RPMI8226 (cell line): ENCODE measurements around the gene PYDC1.
A peak's percentile ranks its signal among the peaks of the same experiment; 100 is the strongest.
"Not testable (repeated sequence)": the region's sequence is repeated elsewhere in the genome, so short reads cannot be mapped to it uniquely, and the experiment has no call there.

Source experiments
- DNase-seq: peaks from one replicate; pipeline ENCODE4 v3.0.0-alpha.2; 2015

Gene PYDC1

GRCh38 chr16:31216422-31217135 is at the start of gene PYDC1:
Gene PYDC1 (minus strand): TSS chr16:31217135. CDS start chr16:31217028, 107 bp downstream.
- no peak for DNase-seq

GRCh38 chr16:31265329-31266245 is 48.7 kb upstream of the PYDC1 start:
- DNase-seq = peak; percentile 25

DNA sequence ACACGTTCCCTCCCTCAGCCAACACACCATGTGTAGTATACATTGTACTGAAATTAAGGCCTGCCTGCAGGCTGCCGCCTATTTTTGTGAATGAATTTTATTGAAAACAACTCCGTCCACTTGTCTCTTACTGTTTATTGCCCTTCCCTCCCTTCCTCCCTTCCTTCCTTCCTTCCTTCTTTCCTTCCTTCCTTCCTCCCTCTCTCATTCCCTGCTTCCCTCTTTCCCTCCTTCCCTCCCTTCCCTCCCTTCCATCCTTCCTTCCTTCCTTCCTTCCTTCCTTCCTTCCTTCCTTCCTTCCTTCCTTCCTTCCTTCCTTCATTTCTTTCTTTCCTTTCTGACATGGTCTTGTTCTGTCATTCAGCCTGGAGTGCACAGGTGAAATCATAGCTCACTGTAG is 45.1 kb upstream of the PYDC1 start:
- no peak for DNase-seq

- DNase-seq = no peak
Observed at GRCh38 chr16:31260136-31260931, 43.4 kb upstream of the PYDC1 start.

- DNase-seq = no peak
Observed at GRCh38 chr16:31258366-31258765, 41.4 kb upstream of the PYDC1 start.

GRCh38 chr16:31256466-31256865 is 39.5 kb upstream of the PYDC1 start:
- no peak for DNase-seq

DNA sequence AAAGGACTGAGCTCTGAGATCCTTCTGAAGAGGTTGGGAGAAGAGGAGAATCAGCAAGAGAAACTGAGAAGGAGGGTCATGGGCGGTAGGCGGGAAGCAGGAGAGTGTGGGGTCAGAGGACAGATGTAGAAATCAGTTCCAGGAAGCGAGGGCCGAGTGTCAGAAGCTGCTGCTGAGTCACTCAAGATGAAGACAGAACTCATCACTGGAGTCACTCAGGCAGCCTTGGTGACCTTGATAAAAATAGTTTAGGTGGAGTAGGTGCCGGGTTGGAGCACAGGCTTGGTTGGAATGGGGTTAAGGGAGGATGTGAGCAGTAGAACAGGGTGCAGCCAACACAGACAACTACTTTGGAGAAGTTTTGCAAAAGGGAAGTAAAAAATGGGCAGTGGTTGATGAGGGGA is 36.7 kb upstream of the PYDC1 start:
- DNase-seq = peak; percentile 28

- DNase-seq = no peak
Observed at GRCh38 chr16:31251435-31251834, 34.5 kb upstream of the PYDC1 start.

GRCh38 chr16:31250782-31251384 is 33.9 kb upstream of the PYDC1 start:
- no peak for DNase-seq

DNA sequence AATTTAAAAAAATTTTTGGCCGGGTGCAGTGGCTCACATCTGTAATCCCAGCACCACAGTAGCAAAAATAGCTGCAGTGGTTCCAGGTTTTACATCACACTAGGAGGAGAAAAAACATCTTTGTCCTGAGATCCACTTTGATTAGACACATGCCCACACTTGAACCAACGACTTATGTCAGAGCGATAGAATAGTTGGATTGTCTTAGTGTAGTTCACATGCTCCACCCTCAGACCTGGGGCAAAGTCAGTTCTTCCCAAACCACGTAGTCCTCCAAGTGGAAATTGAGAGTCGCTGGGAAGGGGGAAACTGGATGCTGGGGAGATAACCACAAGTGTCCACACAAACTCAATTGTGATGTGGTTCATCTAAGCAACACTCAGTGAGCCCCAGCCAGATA is 31.4 kb upstream of the PYDC1 start:
- no peak for DNase-seq

- DNase-seq = no peak
Observed at GRCh38 chr16:31246296-31246695, 29.4 kb upstream of the PYDC1 start.

- DNase-seq = not testable (repeated sequence)
Observed at GRCh38 chr16:31245598-31245997, 28.7 kb upstream of the PYDC1 start.

DNA sequence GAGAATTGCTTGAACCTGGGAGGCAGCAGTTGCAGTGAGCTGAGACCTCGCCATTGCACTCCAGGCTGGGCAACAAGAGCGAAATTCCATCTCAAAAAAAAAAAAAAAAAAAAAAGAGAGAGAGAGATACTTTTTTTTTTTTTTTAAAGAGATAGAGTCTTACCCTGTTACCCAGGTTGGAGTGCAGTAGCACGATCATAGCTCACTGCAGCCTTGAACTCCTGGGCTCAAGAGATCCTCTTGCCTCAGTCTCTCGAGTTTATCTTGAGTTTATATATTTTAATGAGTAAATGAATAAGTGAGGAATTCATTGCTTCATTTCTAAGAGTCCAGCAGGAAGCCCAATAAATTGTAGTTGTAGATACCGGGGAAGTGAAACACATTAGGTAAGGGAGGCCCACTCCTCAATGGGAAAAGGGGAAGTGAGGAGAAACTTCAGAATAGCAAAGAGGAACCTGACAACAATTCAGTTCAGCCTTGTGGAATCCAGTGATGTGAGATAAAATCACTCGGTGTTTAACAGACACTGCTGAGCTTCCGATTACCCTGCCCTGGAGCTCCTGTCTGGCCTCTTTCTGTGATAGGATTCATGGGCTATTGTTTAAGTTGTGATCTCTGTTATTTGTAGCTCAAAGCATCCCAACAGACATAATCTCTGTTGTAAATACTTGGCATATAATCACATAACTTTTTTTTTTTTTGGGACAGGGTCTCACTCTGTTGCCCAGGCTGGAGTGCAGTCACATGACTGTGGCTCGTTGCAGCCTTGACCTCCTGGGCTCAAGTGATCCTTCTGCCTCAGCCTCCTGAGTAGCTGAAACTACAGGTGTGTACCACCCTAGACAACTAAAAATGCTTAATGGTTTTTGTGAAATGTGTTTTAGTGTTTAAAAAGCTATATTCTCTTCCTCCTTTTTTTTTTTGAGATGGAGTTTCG is 27.1 kb upstream of the PYDC1 start:
- DNase-seq = peak; percentile 71

GRCh38 chr16:31242206-31242605 is 25.3 kb upstream of the PYDC1 start:
- DNase-seq = no peak

- DNase-seq = no peak
Observed at GRCh38 chr16:31238041-31238440, 21.1 kb upstream of the PYDC1 start.

DNA sequence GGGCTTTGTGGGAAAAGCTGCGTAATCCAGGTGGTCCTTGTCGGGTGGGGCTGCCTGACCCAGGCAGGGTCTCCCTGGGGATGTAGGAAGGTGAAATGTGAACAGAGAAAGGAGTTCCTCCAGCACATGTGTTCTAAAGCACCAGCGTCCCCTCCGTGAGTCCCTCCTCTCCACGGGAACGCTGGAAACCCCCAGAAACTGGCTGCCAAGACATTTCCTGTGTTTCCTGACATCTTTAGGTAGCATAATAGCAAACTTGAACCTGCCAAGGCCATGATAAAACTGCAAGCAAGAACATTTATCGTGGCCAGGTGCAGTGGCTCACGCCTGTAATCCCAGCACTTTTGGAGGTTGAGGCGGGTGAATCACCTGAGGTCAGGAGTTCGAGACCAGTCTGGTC is 12.6 kb upstream of the PYDC1 start:
- no peak for DNase-seq

DNA sequence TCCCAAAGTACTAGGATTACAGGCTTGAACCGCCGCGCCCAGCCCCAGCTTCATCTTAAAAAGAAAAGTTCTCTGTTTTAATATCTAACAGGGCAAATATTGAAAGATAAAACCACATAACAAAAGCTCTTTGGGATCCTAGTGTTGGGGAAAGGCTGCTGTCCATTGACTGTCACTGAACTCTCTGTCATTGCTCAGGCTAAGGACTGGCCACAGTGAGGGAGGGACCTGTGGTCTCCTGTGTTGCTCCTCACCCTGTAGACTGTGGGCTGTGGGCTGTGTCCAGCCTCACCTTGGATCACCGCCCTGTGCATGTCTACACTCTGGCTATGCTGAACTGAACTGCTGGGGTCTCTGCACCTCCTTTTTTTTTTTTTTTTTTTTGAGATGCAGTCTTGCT is 11.3 kb upstream of the PYDC1 start:
- no peak for DNase-seq

- DNase-seq = no peak
Observed at GRCh38 chr16:31225193-31225592, 8.3 kb upstream of the PYDC1 start.

DNA sequence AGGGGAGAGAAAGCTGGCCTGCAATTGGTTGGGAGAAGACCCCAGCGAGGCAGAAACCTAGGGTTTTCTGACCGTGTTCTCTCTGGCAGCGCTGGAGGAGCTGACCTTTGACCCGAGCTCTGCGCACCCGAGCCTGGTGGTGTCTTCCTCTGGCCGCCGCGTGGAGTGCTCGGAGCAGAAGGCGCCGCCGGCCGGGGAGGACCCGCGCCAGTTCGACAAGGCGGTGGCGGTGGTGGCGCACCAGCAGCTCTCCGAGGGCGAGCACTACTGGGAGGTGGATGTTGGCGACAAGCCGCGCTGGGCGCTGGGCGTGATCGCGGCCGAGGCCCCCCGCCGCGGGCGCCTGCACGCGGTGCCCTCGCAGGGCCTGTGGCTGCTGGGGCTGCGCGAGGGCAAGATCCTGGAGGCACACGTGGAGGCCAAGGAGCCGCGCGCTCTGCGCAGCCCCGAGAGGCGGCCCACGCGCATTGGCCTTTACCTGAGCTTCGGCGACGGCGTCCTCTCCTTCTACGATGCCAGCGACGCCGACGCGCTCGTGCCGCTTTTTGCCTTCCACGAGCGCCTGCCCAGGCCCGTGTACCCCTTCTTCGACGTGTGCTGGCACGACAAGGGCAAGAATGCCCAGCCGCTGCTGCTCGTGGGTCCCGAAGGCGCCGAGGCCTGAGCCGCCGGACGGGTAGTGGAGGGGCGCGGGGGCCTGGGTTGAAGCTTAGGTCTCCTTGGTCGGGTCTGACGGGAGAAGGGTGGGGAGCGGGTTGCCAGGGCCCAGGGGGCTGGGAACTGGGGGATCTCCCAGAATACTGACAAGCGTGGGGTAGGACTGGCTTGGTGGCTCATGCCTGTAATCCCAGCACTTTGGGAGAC is 7.4 kb upstream of the PYDC1 start:
- no peak for DNase-seq

- DNase-seq = no peak
Observed at GRCh38 chr16:31223044-31223443, 6.1 kb upstream of the PYDC1 start.
